Large intestine (tissue), 3 donors: ENCODE results near the gene POLD2. TPM values are rescaled to one million over a fixed set of nuclear protein-coding genes. Genes with fewer than 3 reads are reported as not detected.

ENCODE experiments used
- DNase-seq, 2 donors: peaks; one replicate each; pipeline versions ENCODE4 v3.0.0 to v3.0.0-alpha.2; 2013
- H3K27ac ChIP-seq: one replicate; pipeline ENCODE4 v1.5.1; 2013; ENCODE audit warnings: low read length
- H3K27me3 ChIP-seq: 2 replicates; pipeline ENCODE4 v1.6.1; 2013; ENCODE audit warnings: low read length; ENCODE audit not compliant: control insufficient read depth, insufficient read depth
- H3K36me3 ChIP-seq: 2 replicates; pipeline ENCODE4 v1.6.1; 2013; ENCODE audit warnings: low read length; ENCODE audit not compliant: control insufficient read depth, insufficient read depth
- H3K4me1 ChIP-seq: one replicate; pipeline ENCODE4 v1.6.1; 2013; ENCODE audit warnings: low read length; ENCODE audit not compliant: control insufficient read depth, insufficient read depth
- H3K4me3 ChIP-seq: one replicate; pipeline ENCODE4 v1.5.1; 2013; ENCODE audit warnings: low read length
- H3K9me3 ChIP-seq: one replicate; pipeline ENCODE4 v1.6.1; 2013; ENCODE audit warnings: mild to moderate bottlenecking, low read depth, low read length, moderate library complexity; ENCODE audit not compliant: control insufficient read depth
- WGBS: methylation state at CpG from one replicate; pipeline ENCODE4 v1.1.5; 2013; ENCODE audit warnings: low lambda C conversion rate; ENCODE audit not compliant: insufficient coverage; 5-methylcytosine and 5-hydroxymethylcytosine counted together
- polyA plus RNA-seq: library from polyadenylated mRNA; unstranded; fragments of 120-200 nt; gene quantifications from one replicate; pipeline ENCODE4 v1.2.1, GENCODE V29; 2013

POLD2 gene
- polyA plus RNA-seq, 1 donor: 64.1 TPM

DNA sequence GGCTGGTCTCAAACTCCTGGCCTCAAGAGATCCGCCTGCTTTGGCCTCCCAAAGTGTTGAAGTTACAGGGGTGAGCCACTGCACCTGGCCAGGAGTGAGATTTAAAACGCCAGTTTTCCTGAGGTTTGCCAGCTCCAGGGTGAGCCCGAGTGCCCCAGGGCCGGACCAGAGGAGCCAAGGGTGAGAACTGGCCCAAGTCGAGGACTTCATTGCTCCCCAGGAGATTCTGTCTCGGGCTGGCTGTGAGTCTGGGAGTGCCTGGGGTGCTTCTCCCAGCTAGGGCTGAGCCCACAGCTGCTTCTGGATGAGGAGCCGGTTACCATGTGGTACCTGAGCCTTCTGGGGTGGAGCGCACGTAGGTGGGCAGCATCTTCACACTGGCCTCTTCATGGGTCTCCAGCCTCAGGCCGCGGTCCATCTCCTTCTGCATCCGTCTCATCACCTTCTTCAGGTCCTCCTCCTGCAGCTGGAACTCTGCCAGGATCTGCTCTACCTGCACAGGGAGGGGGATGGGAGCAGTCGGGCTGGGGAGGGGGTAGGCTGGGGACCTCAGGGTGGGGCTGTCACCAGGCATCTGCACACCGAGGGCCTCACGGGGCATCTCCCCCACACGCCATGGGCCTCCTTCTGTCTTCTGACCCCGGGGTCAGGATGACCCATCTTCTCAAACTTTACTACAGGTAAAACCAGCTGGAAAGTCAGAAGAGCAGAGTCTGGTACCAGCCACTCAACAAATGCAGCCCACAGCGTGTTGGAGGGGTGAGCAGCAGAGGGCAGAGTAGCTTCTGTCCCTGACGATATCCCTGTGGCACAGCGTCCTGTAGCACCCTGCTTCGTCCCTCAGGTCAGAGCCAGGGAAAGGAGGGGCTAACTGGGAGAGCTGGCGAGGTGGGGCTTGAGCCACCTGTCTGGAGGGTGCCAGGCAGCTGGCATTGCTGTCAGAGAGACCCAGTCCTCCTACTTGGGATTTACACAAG, 29.9 kb upstream of the POLD2 start:
- Histone ChIP-seq H3K27ac (no peak overlapping the region), H3K4me1 (no peaks in the 10 kb centered on the region), H3K36me3 (no peaks in the 10 kb centered on the region), H3K4me3 (no peak overlapping the region), H3K27me3 (no peaks in the 10 kb centered on the region), H3K9me3 (no peaks in the 10 kb centered on the region)
- WGBS: no CpG with 5 or more reads among the region's 22 CpGs
- no peak for DNase-seq

GRCh38 chr7:44151956-44152355, 28.6 kb upstream of the POLD2 start:
- no peak overlapping the region for H3K4me3 ChIP-seq
- no CpG with 5 or more reads among the region's 9 CpGs for WGBS

DNA sequence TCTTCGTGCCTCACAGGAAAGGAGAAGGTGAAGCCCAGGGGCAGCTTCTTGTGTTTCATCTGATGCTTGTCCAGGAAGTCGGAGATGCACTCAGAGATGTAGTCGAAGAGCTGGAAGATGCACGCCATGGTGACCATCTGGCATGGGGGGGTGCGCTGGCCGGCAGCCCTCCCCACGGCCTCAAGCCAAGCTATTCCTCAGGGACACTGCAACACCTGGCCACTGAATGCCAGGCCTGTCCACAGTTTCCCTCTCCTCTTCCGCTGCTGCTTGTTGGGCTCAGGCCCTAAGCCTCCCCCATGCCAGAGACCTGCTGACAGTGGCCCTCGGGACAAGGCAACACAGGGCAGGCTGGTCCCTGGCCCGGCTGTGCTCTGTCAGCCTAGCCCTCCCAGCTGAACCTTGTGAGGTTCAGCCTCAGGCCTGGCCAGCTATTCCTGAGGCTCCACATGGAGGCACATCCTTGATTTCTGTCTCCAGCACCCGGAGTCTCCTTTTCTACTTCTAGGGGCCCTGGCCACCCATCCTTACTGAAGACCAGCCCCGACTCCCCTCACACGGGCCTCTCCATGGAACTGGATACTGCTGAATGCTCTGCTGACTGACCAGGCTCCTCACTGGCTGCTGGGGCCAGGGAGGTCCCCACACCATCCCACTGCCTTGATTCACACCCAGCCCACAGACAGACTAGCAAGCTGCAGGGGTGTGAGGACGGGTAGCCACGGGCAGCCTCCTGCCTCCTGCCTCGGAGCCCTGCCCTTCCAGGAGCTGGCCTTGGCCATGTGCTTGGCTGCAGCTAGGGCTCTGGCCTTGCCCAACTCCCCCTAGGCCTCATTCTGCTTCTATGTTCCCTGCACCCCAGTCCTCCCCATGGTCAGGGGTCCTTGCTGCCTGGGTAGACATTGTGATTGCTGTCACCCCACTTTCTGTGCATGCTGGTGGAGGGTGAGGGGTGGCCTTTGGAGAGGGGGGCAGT, 27.9 kb upstream of the POLD2 start:
- no CpG with 5 or more reads among the region's 16 CpGs for WGBS
- peaks cover 9% of the 10 kb centered on the region for H3K4me1 ChIP-seq
- no peak overlapping the region for H3K27ac ChIP-seq
- H3K36me3 ChIP-seq: no peaks in the 10 kb centered on the region
- H3K4me3 ChIP-seq: no peak overlapping the region
- no peaks in the 10 kb centered on the region for H3K9me3 ChIP-seq
- peaks cover 17% of the 10 kb centered on the region for H3K27me3 ChIP-seq
- no peak for DNase-seq

More at GRCh38 chr7:44151956-44152355, 28.6 kb upstream of the POLD2 start:
- DNase-seq: no peak
- no peak overlapping the region for H3K27ac ChIP-seq
- peaks cover 10% of the 10 kb centered on the region for H3K27me3 ChIP-seq
- H3K4me1 ChIP-seq: peaks cover 3% of the 10 kb centered on the region
- H3K9me3 ChIP-seq: no peaks in the 10 kb centered on the region
- no peaks in the 10 kb centered on the region for H3K36me3 ChIP-seq

DNA sequence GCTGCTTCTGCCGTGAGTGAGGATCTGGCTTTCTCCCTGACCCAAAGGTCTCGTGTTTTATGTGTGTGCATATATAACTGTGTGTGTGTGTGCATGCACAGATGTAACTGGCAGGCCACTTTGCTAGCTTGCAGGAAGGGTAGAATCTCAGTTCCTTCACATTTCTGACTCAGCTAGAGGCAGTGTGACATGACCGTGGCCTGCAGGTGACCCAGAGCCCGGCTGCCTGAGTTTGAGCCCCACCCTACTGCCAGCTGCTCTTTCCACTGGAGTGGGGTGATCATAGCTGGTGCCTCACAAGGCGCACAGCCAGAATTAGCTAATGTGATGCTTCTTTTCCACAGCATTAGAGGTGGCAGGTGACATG, 27.1 kb upstream of the POLD2 start:
- peaks cover 14% of the 10 kb centered on the region for H3K4me1 ChIP-seq
- no peak overlapping the region for H3K4me3 ChIP-seq
- no CpG with 5 or more reads among the region's 5 CpGs for WGBS
- DNase-seq: no peak
- peaks cover 3% of the 10 kb centered on the region for H3K9me3 ChIP-seq
- H3K27ac ChIP-seq: no peak overlapping the region
- H3K27me3 ChIP-seq: peaks cover 22% of the 10 kb centered on the region
- no peaks in the 10 kb centered on the region for H3K36me3 ChIP-seq

DNA sequence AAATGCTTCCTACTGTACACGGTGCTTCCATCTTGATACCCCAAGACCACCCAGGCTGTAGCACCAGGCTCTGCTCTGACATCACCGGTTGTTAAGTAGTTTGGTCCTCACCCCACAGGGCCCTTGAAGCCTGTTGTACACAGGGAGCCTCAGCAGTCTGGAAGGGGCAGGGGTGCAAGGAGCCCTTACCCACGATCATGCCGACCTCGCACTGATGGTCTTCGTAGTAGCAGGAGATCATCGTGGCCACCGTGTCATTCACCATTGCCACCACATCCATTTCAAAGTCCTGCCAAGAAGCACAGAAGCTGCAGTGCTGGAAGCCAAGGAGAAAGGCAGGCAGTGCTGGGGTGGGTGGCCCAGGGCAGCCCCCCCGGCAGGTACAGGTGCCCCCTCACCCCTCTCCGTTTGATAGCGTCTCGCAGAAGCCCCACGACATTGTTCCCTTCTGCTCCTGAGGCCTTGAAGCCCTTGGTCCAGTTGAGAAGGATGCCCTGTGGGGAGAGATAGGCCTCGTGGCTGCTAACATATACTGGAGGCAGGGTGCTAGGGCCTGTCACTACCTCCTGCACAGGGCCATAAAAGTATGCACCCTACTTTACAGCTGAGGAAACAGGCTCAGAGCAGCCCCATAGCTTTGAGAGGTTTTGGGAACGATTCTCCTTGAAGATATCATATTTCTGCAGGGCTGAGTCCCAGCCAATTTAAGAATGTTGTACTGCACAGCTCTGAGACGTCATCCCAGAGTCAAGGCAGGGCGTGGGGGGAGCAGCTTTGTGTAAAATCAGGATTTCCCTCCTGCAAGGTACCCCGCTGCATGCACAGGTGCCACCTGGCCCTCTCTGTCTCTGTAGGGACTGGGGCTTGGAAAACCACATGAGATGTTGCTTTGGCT, 26.5 kb upstream of the POLD2 start:
- Histone ChIP-seq H3K27ac (no peak overlapping the region), H3K36me3 (no peaks in the 10 kb centered on the region), H3K4me1 (peaks cover 19% of the 10 kb centered on the region), H3K27me3 (peaks cover 28% of the 10 kb centered on the region), H3K9me3 (peaks cover 8% of the 10 kb centered on the region), H3K4me3 (no peak overlapping the region)
- no CpG with 5 or more reads among the region's 18 CpGs for WGBS
- no peak for DNase-seq

DNA sequence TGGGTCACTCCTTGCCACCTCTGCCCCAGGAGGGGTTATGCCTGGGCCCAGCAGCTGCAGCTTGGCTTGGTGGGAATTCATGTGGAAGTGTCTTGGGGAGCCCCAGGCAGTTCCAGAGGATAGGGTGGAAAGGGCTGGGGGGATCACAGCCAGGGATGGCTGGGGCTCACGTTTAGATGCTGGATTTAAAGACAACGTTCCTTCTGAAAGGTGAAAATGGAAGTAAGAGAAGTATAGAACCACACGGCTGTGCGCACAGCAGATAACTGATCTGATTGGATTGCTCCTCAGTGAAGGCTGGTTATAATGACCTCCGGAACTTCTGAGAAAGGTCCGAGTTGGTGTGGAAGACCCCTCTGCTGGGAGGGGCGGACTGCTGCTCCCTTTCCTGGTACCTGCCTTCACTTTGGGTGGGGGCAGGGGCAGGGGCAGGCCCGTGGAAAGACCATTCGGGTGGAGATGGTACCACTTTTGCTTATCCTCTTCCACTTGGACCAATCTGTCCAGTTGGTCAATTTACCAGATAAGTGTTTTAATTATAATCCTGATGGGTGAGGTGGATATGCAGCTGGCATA, 25.7 kb upstream of the POLD2 start:
- 80% methylated on average over 1 of the region's 9 CpGs for WGBS
- Histone ChIP-seq H3K4me3 (no peak overlapping the region), H3K27me3 (peaks cover 35% of the 10 kb centered on the region), H3K36me3 (no peaks in the 10 kb centered on the region), H3K4me1 (peaks cover 19% of the 10 kb centered on the region), H3K9me3 (peaks cover 9% of the 10 kb centered on the region), H3K27ac (no peak overlapping the region)
- DNase-seq: no peak

DNA sequence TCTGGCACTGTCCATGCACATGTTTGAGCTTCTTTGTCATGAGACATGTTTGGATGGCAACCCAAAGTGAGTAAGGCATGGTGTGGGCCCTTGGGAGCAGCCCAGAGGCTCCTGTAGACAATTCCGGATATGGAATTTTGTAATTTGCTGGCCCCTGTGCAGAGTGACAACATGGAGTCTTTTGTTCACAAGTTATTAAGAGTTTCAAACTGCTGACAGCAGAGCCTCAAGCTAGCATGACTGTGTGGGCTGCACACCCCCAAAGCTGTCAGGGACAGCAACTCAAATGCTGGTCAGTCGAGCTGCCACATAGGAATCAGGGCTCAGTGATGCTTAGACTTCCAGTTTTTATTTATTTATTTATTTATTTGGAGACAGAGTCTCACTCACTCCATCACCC, 24.8 kb upstream of the POLD2 start:
- peaks cover 19% of the 10 kb centered on the region for H3K4me1 ChIP-seq
- DNase-seq: no peak
- no peak overlapping the region for H3K4me3 ChIP-seq
- H3K36me3 ChIP-seq: no peaks in the 10 kb centered on the region
- WGBS: 100% methylated on average over 1 of the region's 2 CpGs
- H3K27me3 ChIP-seq: peaks cover 37% of the 10 kb centered on the region
- peaks cover 9% of the 10 kb centered on the region for H3K9me3 ChIP-seq
- H3K27ac ChIP-seq: no peak overlapping the region

DNA sequence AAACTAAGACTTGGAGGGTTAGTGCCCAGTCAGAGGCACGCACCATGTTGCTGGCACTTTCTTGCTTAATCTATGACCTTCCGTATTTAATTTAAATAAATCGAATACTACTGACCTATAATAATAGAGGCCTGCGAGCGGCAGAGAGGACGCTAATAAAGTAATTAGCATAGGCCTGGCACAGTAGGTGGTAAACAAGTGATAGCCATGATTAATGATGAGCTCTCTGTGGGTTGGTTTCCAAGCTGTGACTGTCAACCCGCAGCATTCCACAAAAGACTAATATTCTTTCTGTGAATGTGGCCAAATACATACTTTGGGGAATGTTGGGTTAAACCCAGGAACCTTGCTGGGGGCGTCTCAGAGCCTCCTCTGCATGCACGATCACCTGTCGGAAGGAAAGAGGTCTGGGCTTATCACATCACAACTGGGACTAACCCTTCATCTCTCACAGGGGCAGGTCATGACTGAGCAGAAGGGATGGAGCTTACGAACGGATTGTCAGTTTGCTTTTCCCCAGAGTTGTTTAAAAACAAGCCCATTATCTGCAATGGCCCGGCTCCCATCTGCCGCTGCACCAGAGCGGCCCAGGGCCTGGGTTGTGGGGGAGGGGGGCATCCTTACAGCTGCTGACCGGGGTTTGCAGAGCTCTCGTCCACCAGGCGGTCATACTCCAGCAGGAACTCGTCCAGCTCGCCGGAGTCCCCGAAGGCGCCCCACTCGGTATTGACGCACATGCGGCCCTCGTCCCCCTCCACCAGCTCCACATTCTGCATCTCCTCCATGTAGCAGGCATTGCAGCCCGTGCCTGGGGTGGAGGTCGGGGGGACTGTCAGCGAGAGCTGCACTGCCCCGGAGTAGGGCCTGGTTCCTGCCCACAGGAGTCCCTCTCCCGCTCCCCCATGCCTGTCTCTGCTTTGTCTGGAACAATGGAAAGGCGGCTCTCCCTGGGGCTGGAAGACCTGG, 24.0 kb upstream of the POLD2 start:
- no peaks in the 10 kb centered on the region for H3K36me3 ChIP-seq
- no CpG with 5 or more reads among the region's 33 CpGs for WGBS

More for the DNA sequence above, 24.0 kb upstream of the POLD2 start:
- H3K4me3 ChIP-seq: no peak overlapping the region
- DNase-seq: peak; percentile 31 to 45
- H3K27me3 ChIP-seq: peaks cover 37% of the 10 kb centered on the region
- peaks cover 9% of the 10 kb centered on the region for H3K9me3 ChIP-seq
- H3K27ac ChIP-seq: peak overlapping the region; percentile 33
- peaks cover 19% of the 10 kb centered on the region for H3K4me1 ChIP-seq
